ENCODE measurements around the gene STARD7.

- no peak for TF ChIP-seq EZH2 (IDR thresholded peaks at IDR 0.05)
- no peak for TF ChIP-seq POLR2AphosphoS5 (IDR thresholded peaks at IDR 0.05; ENCODE audit: borderline replicate concordance, low read depth, low read length)
Measured at GRCh38 chr2:96256611-96257113, 48.0 kb upstream of the STARD7 start.

Data from SK-N-MC (cell line).